ENCODE results near the gene TCEANC2. TPM values are rescaled to one million over a fixed set of nuclear protein-coding genes. Genes with fewer than 3 reads are reported as not detected.
"Not testable (repeated sequence)": the region's sequence is repeated elsewhere in the genome, so short reads cannot be mapped to it uniquely, and the experiment has no call there.

Gene TCEANC2
- total RNA-seq, 2 experiments from 2014 or later = 13.0 TPM

DNA sequence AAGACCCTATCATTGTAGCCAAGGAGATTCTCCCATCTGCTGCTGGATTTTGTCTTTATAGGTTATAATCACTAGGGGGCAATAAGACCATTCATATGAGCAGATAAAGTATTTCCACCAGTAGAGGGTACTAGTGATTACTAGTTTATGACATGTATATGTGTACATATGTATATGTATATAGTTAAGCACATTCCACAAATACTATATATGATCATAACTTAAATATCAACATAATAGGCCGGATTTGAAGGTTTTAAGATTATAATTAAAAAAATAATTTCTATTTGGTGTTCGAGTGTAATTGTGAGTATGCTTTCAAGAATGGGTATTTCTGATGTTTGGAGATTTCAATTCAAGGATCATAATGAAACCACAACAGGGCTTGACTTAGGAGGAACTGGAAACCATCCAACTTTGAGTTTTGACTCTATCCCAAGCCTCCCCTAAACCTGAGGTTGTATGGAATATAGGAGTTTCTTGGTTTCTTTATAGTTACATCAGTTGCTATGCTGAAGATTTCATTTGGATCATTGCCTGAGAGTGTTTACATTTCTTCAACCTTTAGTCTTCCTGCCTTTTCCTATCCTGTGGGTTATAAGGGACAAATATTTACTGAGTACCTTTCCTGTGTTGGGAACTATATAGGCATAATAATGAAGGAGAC, 16.9 kb downstream of the TCEANC2 start:
- Mint-ChIP-seq H3K4me1 (ENCODE audit: low read depth) (no peaks in the 10 kb centered on the region), H3K36me3 (ENCODE audit: low read depth) (peaks cover 4% of the 10 kb centered on the region), H3K27me3 (ENCODE audit: low read depth) (no peaks in the 10 kb centered on the region), H3K9me3 (no peaks in the 10 kb centered on the region), H3K4me3 (no peak overlapping the region), H3K27ac (no peak overlapping the region)
- DNase-seq = no peak
- intact Hi-C loops (cut with micrococcal nuclease) = loop anchor here (1.0 kb wide), 2 partner anchors 419 to 740 kb away; no protein-coding TSS in a partner anchor
- CTCF ChIA-PET = interaction anchor here (0.5 to 1.1 kb wide), 6 partner anchors 9 to 463 kb away, joined by 3 to 7 read pairs (median 3); no protein-coding TSS in a partner anchor

GRCh38 chr1:54077359-54077758, 24.0 kb downstream of the TCEANC2 start:
- H3K27me3 Mint-ChIP-seq (ENCODE audit: low read depth) = no peaks in the 10 kb centered on the region
- DNase-seq = no peak
- CTCF ChIA-PET = interaction anchor here (0.8 to 1.0 kb wide), 3 partner anchors 9 to 24 kb away, joined by 3 to 4 read pairs (median 3); partner anchors contain the start of genes TCEANC2 and TMEM59
- no peak overlapping the region for H3K4me3 Mint-ChIP-seq
- no peak overlapping the region for H3K27ac Mint-ChIP-seq
- intact Hi-C loops (cut with micrococcal nuclease) = no loop called here
- no peaks in the 10 kb centered on the region for H3K36me3 Mint-ChIP-seq (ENCODE audit: low read depth)
- no peaks in the 10 kb centered on the region for H3K9me3 Mint-ChIP-seq
- H3K4me1 Mint-ChIP-seq (ENCODE audit: low read depth) = peaks cover 5% of the 10 kb centered on the region

DNA sequence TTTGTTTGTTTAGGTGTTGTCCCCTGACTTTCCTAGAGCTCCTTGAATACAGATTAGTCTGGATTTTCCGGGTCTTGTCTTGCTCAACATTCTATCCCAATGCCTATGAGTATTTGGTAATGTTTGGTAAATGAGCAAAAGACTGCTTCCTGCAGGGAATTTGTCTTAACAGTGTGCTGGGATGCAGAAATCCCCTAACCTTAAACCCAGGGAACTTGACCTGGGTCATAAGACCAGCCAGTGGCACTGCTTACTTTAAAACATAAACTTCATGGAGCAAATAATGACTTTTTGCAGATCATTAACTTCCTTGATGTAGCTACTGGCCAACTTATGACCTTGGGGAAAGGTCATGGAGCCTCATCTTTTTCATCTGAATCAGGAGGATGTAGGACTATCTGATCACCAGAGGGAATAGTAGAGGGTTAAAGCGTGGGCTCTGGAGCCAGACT, 27.2 kb downstream of the TCEANC2 start:
- intact Hi-C loops (cut with micrococcal nuclease) = loop anchor here (5.0 kb wide), 1 partner anchor 218 kb away; no protein-coding TSS in a partner anchor
- no peaks in the 10 kb centered on the region for H3K9me3 Mint-ChIP-seq
- no peaks in the 10 kb centered on the region for H3K27me3 Mint-ChIP-seq (ENCODE audit: low read depth)
- CTCF ChIA-PET = interaction anchor here (0.7 to 3.1 kb wide), 12 partner anchors 7 to 219 kb away, joined by 3 to 20 read pairs (median 4); no protein-coding TSS in a partner anchor
- H3K4me3 Mint-ChIP-seq = no peak overlapping the region
- H3K36me3 Mint-ChIP-seq (ENCODE audit: low read depth) = no peaks in the 10 kb centered on the region
- no peak overlapping the region for H3K27ac Mint-ChIP-seq
- H3K4me1 Mint-ChIP-seq (ENCODE audit: low read depth) = peaks cover 5% of the 10 kb centered on the region
- no peak for DNase-seq

- CTCF ChIA-PET = interaction anchor here (0.6 to 3.1 kb wide), 18 partner anchors 8 to 418 kb away, joined by 3 to 20 read pairs (median 4); no protein-coding TSS in a partner anchor
- H3K9me3 Mint-ChIP-seq = no peaks in the 10 kb centered on the region
Observed at GRCh38 chr1:54081306-54082270, 28.2 kb downstream of the TCEANC2 start.

GRCh38 chr1:54084794-54085193, 31.4 kb downstream of the TCEANC2 start:
- Mint-ChIP-seq H3K4me3 (no peak overlapping the region), H3K27ac (no peak overlapping the region), H3K27me3 (ENCODE audit: low read depth) (no peaks in the 10 kb centered on the region), H3K36me3 (ENCODE audit: low read depth) (peaks cover 3% of the 10 kb centered on the region), H3K9me3 (no peaks in the 10 kb centered on the region), H3K4me1 (ENCODE audit: low read depth) (peaks cover 2% of the 10 kb centered on the region)
- DNase-seq = no peak
- CTCF ChIA-PET = interaction anchor here (0.6 to 1.4 kb wide), 4 partner anchors 14 to 209 kb away, joined by 3 to 4 read pairs (median 3); no protein-coding TSS in a partner anchor
- intact Hi-C loops (cut with micrococcal nuclease) = loop anchor here (5.0 kb wide), 1 partner anchor 222 kb away; no protein-coding TSS in a partner anchor

More at GRCh38 chr1:54081306-54082270, 28.2 kb downstream of the TCEANC2 start:
- DNase-seq = peak; percentile 77
- H3K27ac Mint-ChIP-seq = no peak overlapping the region
- no peaks in the 10 kb centered on the region for H3K27me3 Mint-ChIP-seq (ENCODE audit: low read depth)
- peaks cover 5% of the 10 kb centered on the region for H3K4me1 Mint-ChIP-seq (ENCODE audit: low read depth)
- intact Hi-C loops (cut with micrococcal nuclease) = loop anchor here (5.0 kb wide), 1 partner anchor 219 kb away; no protein-coding TSS in a partner anchor
- H3K4me3 Mint-ChIP-seq = no peak overlapping the region
- H3K36me3 Mint-ChIP-seq (ENCODE audit: low read depth) = no peaks in the 10 kb centered on the region

DNA sequence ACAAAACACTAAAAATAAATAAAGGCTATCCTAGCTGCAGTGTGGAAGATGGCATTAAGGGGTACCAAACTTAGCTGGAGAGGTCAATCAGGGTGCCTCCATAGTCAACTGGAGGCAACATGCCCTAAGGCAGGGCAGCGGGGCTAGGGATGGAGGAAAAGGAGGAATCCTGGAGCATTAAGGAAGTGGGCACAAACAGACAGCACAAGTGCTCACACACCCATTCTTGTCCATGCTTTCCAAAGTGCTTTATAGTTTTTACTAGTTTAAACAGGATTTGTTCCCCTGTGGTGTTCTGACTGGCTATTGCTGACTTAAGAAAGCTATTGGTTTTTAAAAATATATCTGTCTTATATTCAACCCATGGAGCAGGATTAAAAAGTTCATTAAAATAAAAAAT, 33.3 kb downstream of the TCEANC2 start:
- DNase-seq = no peak
- Mint-ChIP-seq H3K4me1 (ENCODE audit: low read depth) (no peaks in the 10 kb centered on the region), H3K9me3 (no peaks in the 10 kb centered on the region), H3K4me3 (no peak overlapping the region), H3K27me3 (ENCODE audit: low read depth) (no peaks in the 10 kb centered on the region), H3K27ac (no peak overlapping the region), H3K36me3 (ENCODE audit: low read depth) (peaks cover 3% of the 10 kb centered on the region)
- CTCF ChIA-PET = no interaction called here
- intact Hi-C loops (cut with micrococcal nuclease) = no loop called here

GRCh38 chr1:54088385-54088784, 35.0 kb downstream of the TCEANC2 start:
- Mint-ChIP-seq H3K36me3 (ENCODE audit: low read depth) (peaks cover 3% of the 10 kb centered on the region), H3K27ac (no peak overlapping the region), H3K9me3 (no peaks in the 10 kb centered on the region), H3K4me1 (ENCODE audit: low read depth) (no peaks in the 10 kb centered on the region), H3K27me3 (ENCODE audit: low read depth) (no peaks in the 10 kb centered on the region), H3K4me3 (no peak overlapping the region)
- DNase-seq = no peak
- CTCF ChIA-PET = interaction anchor here (1.2 kb wide), 1 partner anchor 20 kb away, joined by 3 read pairs; no protein-coding TSS in a partner anchor
- intact Hi-C loops (cut with micrococcal nuclease) = no loop called here

DNA sequence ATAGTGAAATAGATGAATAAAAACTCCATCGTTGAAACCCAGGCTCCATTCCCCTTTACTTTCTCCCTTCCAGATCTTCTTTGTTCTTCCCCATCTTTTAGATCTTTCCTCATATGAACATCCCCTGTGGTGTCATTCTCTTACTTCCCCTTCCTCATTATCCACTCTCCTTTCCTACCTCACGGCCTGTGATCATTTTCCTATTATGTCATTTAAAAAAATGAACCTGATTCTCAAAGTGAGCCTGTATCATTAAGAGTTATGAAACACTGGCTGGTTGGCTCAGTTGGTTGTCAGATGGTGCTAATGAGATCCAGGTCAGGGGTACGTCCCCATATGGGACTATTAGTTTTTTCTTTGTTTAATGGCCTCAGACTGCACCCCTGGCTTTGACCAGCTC, 38.3 kb downstream of the TCEANC2 start:
- intact Hi-C loops (cut with micrococcal nuclease) = no loop called here
- CTCF ChIA-PET = interaction anchor here (3.9 kb wide), 1 partner anchor 10 kb away, joined by 20 read pairs; no protein-coding TSS in a partner anchor

GRCh38 chr1:54094001-54094729, 40.8 kb downstream of the TCEANC2 start:
- H3K4me3 Mint-ChIP-seq = no peak overlapping the region
- peaks cover 1% of the 10 kb centered on the region for H3K36me3 Mint-ChIP-seq (ENCODE audit: low read depth)
- H3K4me1 Mint-ChIP-seq (ENCODE audit: low read depth) = no peaks in the 10 kb centered on the region
- H3K9me3 Mint-ChIP-seq = no peaks in the 10 kb centered on the region
- no peak for DNase-seq
- CTCF ChIA-PET = no interaction called here
- intact Hi-C loops (cut with micrococcal nuclease) = no loop called here
- no peaks in the 10 kb centered on the region for H3K27me3 Mint-ChIP-seq (ENCODE audit: low read depth)
- no peak overlapping the region for H3K27ac Mint-ChIP-seq

More for the DNA sequence above, 38.3 kb downstream of the TCEANC2 start:
- H3K4me1 Mint-ChIP-seq (ENCODE audit: low read depth) = no peaks in the 10 kb centered on the region
- no peaks in the 10 kb centered on the region for H3K27me3 Mint-ChIP-seq (ENCODE audit: low read depth)
- DNase-seq = no peak
- H3K27ac Mint-ChIP-seq = no peak overlapping the region
- no peaks in the 10 kb centered on the region for H3K9me3 Mint-ChIP-seq
- peaks cover 3% of the 10 kb centered on the region for H3K36me3 Mint-ChIP-seq (ENCODE audit: low read depth)
- no peak overlapping the region for H3K4me3 Mint-ChIP-seq

DNA sequence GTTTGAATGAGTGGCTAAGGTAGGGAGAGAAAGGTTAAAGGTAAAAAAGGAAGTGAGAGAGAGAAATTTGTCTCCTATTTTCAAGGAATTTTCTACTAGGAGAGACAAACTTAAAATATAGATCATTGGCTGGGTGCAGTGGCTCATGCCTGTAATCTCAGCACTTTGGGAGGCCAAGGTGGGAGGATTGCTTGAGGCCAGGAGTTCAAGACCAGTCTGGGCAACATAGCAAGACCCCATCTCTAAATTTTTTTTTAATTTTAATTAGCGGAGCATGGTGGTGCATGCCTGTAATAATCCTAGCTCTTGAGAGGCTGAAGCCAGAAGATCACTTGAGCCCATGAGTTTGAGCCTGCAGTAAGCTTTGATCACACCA, 41.3 kb downstream of the TCEANC2 start:
- H3K9me3 Mint-ChIP-seq; H3K36me3 Mint-ChIP-seq (ENCODE audit: low read depth); H3K4me3 Mint-ChIP-seq; H3K27ac Mint-ChIP-seq; DNase-seq; intact Hi-C loops (cut with micrococcal nuclease); CTCF ChIA-PET; H3K27me3 Mint-ChIP-seq (ENCODE audit: low read depth); H3K4me1 Mint-ChIP-seq (ENCODE audit: low read depth): not testable (repeated sequence)

DNA sequence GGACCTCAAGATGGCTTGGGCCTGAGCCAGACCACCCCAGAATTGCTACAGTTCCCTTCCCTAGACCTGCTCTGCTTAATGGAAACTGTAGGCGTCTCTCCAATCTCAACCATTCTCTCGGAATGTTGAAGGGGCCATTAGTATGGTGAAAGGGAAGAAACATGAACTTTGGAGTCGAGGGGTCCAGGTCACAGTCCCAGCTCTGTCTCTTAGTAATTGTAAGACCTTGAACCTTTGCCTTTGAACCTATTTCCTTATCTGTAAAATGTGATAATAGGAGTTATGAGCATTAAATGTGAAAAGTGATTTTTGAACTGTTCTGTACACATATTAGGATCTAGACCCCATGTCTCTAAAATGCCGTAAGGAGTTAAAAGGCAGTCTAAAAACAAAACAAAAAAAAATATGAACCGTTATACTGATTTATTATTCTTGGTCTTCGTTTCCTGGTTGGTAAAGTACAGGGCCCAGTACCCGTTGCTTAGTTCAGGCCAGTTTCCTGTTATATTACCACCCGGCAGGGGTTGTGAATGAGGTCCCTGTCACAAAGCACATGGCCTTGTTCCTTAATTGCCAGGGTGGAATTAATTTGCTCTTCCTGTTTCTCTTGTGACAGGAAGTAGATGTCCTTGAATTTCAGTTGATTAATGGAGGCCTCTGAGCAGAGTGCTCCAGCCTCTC, 42.3 kb downstream of the TCEANC2 start:
- no peaks in the 10 kb centered on the region for H3K4me1 Mint-ChIP-seq (ENCODE audit: low read depth)
- H3K27ac Mint-ChIP-seq = no peak overlapping the region
- intact Hi-C loops (cut with micrococcal nuclease) = no loop called here
- no peak for DNase-seq
- CTCF ChIA-PET = interaction anchor here (0.8 kb wide), 1 partner anchor 171 kb away, joined by 4 read pairs; no protein-coding TSS in a partner anchor
- peaks cover 3% of the 10 kb centered on the region for H3K36me3 Mint-ChIP-seq (ENCODE audit: low read depth)
- no peaks in the 10 kb centered on the region for H3K9me3 Mint-ChIP-seq
- no peak overlapping the region for H3K4me3 Mint-ChIP-seq
- H3K27me3 Mint-ChIP-seq (ENCODE audit: low read depth) = no peaks in the 10 kb centered on the region
